ENCODE data around the gene NKAP. TPM values are rescaled to one million over a fixed set of nuclear protein-coding genes. Genes with fewer than 3 reads are reported as not detected.
"Not testable (repeated sequence)": the region's sequence is repeated elsewhere in the genome, so short reads cannot be mapped to it uniquely, and the experiment has no call there.

NKAP gene
- polyA plus RNA-seq, 1 donor: 10.2 TPM

DNA sequence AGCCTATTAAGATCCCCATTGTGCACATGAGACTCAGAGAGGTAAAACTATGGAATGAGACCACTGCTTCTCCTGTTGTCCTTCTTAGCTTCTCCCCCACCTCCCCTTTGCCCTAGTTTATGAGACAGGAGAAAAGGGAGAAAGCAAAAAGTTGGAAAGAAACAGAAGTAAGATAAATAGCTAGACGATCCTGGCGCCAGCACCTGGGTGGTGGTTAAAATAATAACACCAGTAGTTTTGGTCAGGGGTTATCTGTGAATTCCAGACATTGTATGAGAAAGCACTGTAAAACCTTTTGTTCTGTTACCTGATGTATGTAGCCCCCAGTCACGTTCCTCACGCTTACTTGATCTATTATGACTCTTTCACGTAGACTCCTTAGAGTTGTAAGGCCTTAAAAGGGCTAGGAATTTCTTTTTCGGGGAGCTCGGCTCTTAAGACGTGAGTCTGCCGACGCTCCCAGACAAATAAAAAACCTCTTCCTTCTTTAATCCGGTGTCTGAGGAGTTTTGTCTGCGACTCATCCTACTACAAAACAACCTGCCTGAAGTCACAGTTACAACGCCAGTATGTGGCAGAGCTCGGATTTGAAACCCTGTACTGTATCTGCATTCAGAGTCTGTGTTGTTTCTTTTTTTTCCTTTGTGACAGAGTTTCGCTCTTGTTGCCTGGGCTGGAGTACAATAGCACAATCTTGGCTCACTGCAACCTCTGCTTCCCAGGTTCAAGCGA lies 51.4 kb downstream of the NKAP start:
- not testable (repeated sequence) for H3K9me3 ChIP-seq (ENCODE audit: control insufficient read depth, low read depth, low read length); DNase-seq; H3K27ac ChIP-seq (ENCODE audit: low read length); H3K4me1 ChIP-seq (ENCODE audit: control insufficient read depth, insufficient read depth, low read length); H3K36me3 ChIP-seq (ENCODE audit: control insufficient read depth, insufficient read depth, low read length); H3K27me3 ChIP-seq (ENCODE audit: control insufficient read depth, insufficient read depth, low read length); H3K4me3 ChIP-seq (ENCODE audit: low read length)
- WGBS (ENCODE audit: insufficient coverage, low lambda C conversion rate): 30% methylated on average over 2 of the region's 16 CpGs

DNA sequence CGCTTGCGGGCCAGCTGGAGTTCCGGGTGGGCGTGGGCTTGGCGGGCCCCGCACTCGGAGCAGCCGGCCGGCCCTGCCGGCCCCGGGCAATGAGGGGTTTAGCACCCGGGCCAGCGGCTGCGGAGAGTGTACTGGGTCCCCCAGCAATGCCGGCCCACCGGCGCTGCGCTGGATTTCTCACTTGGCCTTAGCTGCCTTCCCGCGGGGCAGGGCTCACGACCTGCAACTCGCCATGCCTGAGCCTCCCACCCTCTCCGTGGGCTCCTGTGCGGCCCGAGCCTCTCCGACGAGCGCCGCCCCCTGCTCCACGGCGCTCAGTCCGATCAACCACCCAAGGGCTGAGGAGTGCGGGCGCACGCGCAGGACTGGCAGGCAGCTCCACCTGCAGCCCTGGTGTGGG lies 52.9 kb downstream of the NKAP start:
- H3K27me3 ChIP-seq (ENCODE audit: control insufficient read depth, insufficient read depth, low read length); H3K4me1 ChIP-seq (ENCODE audit: control insufficient read depth, insufficient read depth, low read length); H3K36me3 ChIP-seq (ENCODE audit: control insufficient read depth, insufficient read depth, low read length); H3K4me3 ChIP-seq (ENCODE audit: low read length); DNase-seq; H3K9me3 ChIP-seq (ENCODE audit: control insufficient read depth, low read depth, low read length); H3K27ac ChIP-seq (ENCODE audit: low read length): not testable (repeated sequence)
- WGBS (ENCODE audit: insufficient coverage, low lambda C conversion rate): no CpG with 5 or more reads among the region's 36 CpGs

DNA sequence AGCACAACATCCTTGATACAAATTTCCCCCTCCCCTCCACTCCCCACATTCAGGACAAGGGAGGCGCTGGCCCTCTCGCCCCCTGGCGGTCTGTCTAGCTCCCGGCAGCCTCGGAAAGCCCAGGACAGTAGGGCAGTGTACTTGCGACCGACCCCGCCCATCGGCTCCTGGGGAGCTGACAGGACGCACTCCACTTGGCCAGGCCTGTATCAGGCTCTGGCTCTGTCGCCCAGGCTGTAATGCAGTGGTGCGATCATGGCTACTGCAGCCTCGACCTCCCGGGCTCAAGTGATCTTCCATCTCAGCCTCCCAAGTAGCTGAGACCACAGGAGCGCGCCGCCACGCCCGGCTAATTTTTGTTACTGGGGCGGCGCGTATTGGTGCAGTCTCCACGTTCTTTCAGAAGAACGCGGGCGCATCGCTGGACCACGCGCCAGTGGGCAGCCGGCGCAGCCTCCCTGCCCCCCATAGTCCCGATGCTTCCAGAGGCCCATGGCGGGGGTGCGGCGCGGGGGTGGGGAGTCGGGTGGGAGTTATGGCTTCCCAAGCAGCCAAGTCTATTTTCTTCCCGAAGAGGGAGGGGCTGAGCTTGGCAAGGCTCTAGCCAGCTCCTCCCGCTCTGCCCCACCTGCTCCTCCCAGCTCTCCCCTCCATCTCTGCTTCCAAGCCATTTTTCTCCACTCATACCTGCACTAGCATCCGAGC lies 55.7 kb downstream of the NKAP start:
- peak; percentile 58 to 69 for DNase-seq
- Histone ChIP-seq H3K4me1 (ENCODE audit: control insufficient read depth, insufficient read depth, low read length) (no peaks in the 10 kb centered on the region), H3K9me3 (ENCODE audit: control insufficient read depth, low read depth, low read length) (no peaks in the 10 kb centered on the region), H3K27ac (ENCODE audit: low read length) (no peak overlapping the region), H3K36me3 (ENCODE audit: control insufficient read depth, insufficient read depth, low read length) (no peaks in the 10 kb centered on the region), H3K4me3 (ENCODE audit: low read length) (peak overlapping the region; percentile 31), H3K27me3 (ENCODE audit: control insufficient read depth, insufficient read depth, low read length) (no peaks in the 10 kb centered on the region)
- no CpG with 5 or more reads among the region's 40 CpGs for WGBS (ENCODE audit: insufficient coverage, low lambda C conversion rate)

DNA sequence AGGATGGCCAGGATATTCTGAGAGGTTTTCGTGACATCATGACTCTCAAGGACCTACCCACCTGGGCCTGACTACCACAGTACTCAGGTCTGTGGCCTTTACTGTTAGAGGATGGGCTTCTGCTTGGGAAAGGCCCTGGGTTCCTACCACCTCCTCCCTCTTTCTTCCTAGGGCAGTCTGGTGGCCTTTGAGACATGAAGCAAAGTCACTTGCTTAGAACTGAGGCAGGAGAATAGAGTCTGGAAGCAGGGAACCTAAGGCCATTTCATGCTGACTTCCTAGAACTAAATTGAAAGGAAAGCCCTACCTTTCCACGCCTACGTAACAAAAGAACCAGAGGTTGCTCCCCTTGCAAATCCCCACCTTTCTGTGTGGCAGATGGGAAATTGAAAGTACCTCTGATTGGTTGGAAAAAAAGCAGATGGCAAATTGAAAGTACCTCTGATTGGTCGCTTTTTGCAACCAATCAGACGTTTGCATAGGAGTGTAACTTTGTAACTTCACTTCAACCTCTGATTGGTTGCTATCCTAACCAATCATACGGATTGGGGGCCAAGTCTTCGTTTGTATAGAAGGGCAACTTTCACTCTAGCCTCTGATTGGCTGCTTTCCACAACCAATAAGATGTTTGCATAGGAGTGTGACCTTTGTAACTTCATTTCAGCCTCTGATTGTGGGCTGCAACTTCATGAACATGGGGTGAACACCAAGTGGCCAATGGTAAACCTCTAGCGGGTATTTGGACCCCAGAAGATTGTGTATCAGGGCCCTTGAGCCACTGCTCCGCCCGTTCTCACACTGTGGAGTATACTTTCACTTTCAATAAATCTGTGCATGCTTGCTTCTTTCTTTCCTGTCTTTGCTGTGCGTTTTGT lies 57.8 kb downstream of the NKAP start:
- no peaks in the 10 kb centered on the region for H3K4me1 ChIP-seq (ENCODE audit: control insufficient read depth, insufficient read depth, low read length)
- H3K36me3 ChIP-seq (ENCODE audit: control insufficient read depth, insufficient read depth, low read length): no peaks in the 10 kb centered on the region
- H3K27me3 ChIP-seq (ENCODE audit: control insufficient read depth, insufficient read depth, low read length): no peaks in the 10 kb centered on the region
- H3K27ac ChIP-seq (ENCODE audit: low read length): no peak overlapping the region
- no peak overlapping the region for H3K4me3 ChIP-seq (ENCODE audit: low read length)
- H3K9me3 ChIP-seq (ENCODE audit: control insufficient read depth, low read depth, low read length): no peaks in the 10 kb centered on the region
- DNase-seq: peak in 1 of 2 donors; percentile 7
- no CpG with 5 or more reads among the region's 11 CpGs for WGBS (ENCODE audit: insufficient coverage, low lambda C conversion rate)

DNA sequence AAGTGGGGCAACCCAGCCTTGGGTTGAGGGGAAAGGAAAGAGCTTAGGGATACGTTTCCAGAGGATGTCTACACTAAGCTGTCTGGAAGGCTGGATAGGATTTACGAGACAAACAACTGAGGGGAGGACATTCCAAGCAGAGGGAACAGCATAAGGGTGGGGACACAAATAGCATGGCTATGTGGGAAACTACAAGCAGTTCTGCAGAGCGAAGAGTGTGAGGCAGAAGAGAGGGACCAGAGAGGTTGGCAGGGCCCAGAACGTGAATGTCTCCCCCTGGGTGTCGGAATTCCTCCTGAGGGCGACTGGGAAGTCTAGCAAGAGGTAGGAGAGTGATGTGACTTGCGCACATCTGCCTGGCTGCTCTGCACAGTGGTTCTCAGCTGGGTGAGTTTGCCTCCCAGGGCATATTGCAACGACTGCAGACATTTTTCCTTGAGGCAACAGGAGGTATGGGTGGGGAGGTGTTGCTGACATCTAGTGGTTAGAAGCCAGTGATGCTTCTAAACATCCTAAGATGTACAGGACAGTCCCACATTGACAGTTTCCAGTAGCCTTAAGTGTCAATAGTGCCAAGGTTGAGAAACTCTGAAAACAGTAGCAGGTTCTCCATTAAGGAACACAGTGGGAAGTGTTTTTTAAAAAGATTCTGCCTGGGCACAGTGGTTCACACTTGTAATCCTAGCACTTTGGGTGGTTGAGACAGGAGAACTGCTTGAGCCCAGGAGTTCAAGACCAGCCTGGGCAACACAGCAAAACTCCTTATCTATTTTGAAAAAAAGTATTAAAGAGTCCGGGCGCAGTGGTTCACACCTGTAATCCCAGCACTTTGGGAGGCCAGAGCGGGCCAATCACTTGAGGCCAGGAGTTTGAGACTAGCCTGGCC lies 62.8 kb downstream of the NKAP start:
- Histone ChIP-seq H3K4me3 (ENCODE audit: low read length) (no peak overlapping the region), H3K9me3 (ENCODE audit: control insufficient read depth, low read depth, low read length) (no peaks in the 10 kb centered on the region), H3K4me1 (ENCODE audit: control insufficient read depth, insufficient read depth, low read length) (no peaks in the 10 kb centered on the region), H3K27me3 (ENCODE audit: control insufficient read depth, insufficient read depth, low read length) (no peaks in the 10 kb centered on the region), H3K36me3 (ENCODE audit: control insufficient read depth, insufficient read depth, low read length) (peaks cover 2% of the 10 kb centered on the region), H3K27ac (ENCODE audit: low read length) (no peak overlapping the region)
- DNase-seq: peak; percentile 28 to 44
- WGBS (ENCODE audit: insufficient coverage, low lambda C conversion rate): 100% methylated on average over 1 of the region's 11 CpGs

DNA sequence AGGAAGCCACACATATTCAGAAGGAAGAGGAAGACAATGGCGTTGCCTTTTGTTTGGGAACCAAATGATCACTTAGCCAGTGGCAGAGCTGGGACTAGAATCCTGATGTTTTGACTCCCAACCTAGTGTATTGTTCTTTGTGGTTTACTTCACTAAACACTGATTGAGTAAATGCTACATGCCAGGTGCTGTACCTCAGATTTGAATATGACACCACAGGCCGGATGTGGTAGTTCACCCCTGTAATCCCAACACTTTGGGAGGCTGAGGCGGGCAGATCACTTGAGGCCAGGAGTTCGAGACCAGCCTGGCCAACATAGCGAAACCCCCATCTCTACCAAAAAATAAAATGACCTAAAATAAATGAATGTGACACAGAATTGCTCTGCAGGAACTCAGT lies 63.5 kb downstream of the NKAP start:
- DNase-seq: no peak
- WGBS (ENCODE audit: insufficient coverage, low lambda C conversion rate): no CpG with 5 or more reads among the region's 5 CpGs
- Histone ChIP-seq H3K36me3 (ENCODE audit: control insufficient read depth, insufficient read depth, low read length) (peaks cover 7% of the 10 kb centered on the region), H3K27ac (ENCODE audit: low read length) (no peak overlapping the region), H3K4me1 (ENCODE audit: control insufficient read depth, insufficient read depth, low read length) (no peaks in the 10 kb centered on the region), H3K4me3 (ENCODE audit: low read length) (no peak overlapping the region), H3K27me3 (ENCODE audit: control insufficient read depth, insufficient read depth, low read length) (no peaks in the 10 kb centered on the region), H3K9me3 (ENCODE audit: control insufficient read depth, low read depth, low read length) (no peaks in the 10 kb centered on the region)

DNA sequence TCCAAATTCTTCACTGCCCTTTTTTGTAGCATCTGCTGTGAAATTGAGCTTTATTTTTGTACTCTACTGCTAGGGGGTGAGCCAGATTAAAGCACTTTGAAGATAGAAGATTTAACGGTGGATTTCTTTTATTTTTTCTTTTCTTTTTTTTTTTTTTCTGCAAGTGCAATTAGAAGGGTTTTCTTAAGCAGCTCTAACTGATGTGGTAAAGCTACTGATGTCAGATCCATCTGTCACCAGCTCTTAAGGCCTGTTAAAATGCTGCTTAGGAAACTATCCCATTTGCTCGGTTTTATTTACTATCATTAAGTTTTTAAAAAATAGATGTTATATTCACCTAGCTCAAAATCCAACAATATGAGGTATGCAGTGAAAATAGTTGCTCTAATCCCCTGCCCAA lies 64.8 kb downstream of the NKAP start:
- DNase-seq: no peak
- peaks cover 7% of the 10 kb centered on the region for H3K36me3 ChIP-seq (ENCODE audit: control insufficient read depth, insufficient read depth, low read length)
- no peaks in the 10 kb centered on the region for H3K27me3 ChIP-seq (ENCODE audit: control insufficient read depth, insufficient read depth, low read length)
- H3K4me1 ChIP-seq (ENCODE audit: control insufficient read depth, insufficient read depth, low read length): no peaks in the 10 kb centered on the region
- H3K27ac ChIP-seq (ENCODE audit: low read length): no peak overlapping the region
- H3K9me3 ChIP-seq (ENCODE audit: control insufficient read depth, low read depth, low read length): no peaks in the 10 kb centered on the region
- H3K4me3 ChIP-seq (ENCODE audit: low read length): no peak overlapping the region
- 67% methylated on average over 1 of the region's 2 CpGs for WGBS (ENCODE audit: insufficient coverage, low lambda C conversion rate)

DNA sequence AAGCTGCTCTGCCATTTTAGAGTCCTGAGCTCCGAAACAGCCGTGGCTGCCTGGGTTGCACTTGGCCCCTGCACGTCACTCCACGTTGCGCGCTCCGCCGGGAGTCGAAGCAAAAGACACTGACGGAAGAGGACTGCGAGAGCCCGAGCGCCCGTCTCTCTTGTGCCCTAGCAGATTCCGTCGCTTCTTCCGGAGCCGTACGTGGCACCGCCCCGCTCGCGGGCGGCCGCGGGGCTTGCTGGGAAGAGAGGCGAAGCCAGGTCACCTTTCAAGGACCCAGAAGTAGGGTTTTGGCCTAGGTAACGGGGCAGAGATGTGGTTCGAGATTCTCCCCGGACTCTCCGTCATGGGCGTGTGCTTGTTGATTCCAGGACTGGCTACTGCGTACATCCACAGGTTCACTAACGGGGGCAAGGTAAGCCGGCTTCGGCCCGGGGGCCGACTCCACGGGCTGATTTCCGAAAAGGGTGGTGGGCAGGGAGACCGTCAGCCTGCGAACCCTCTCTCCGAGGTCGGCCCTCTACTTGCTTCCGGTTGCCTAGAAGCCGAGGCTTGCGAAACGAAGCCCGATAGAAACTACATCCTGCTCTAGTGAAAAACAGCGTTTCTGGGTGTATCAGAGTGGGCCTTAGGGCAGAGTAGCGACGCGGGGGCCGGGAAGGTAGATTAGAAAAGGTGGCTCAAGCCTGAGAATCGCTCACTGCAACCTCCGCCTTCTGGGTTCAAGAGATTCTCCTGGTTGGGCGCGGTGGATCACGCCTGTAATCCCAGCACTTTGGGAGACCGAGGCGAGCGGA lies 71.8 kb downstream of the NKAP start, which contains the start of the genes NDUFA1 and RNF113A:
Gene NDUFA1 (plus strand): TSS at position 234 of the 797 bp plus-strand sequence. CDS start 80 bp downstream, at position 314.
Gene RNF113A (minus strand): TSS at position 135 of the 797 bp plus-strand sequence. CDS start 120 bp downstream, at position 15.
- H3K27me3 ChIP-seq (ENCODE audit: control insufficient read depth, insufficient read depth, low read length): no peaks in the 10 kb centered on the region
- H3K27ac ChIP-seq (ENCODE audit: low read length): peak within 1 kb of the TSS; percentile 95
- no CpG with 5 or more reads among the region's 62 CpGs for WGBS (ENCODE audit: insufficient coverage, low lambda C conversion rate)
- peak within 1 kb of the TSS; percentile 85 for H3K4me3 ChIP-seq (ENCODE audit: low read length)
- H3K36me3 ChIP-seq (ENCODE audit: control insufficient read depth, insufficient read depth, low read length): peaks cover 5% of the 10 kb centered on the region
- no peaks in the 10 kb centered on the region for H3K9me3 ChIP-seq (ENCODE audit: control insufficient read depth, low read depth, low read length)
- peak; percentile 88 to 92 for DNase-seq
- peaks cover 2% of the 10 kb centered on the region for H3K4me1 ChIP-seq (ENCODE audit: control insufficient read depth, insufficient read depth, low read length)

DNA sequence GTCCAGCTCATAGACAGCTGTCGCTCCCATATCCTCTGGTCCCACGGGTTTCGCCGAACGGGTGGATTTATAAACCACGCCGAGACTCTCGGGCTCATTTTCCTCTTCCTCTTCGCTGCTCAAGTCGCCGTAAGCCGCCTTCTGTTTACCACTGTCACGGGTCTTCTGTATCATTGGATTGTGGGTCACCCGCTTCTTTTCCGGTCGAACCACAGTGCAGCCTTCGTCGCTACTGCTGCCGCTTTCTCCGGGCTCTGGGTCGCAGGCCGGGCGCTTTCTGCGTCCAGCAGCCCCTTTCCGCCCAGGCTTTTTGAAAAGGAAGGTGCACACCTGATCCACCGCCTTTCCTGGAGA lies 72.3 kb downstream of the NKAP start:
- no peak for DNase-seq
- Histone ChIP-seq H3K36me3 (ENCODE audit: control insufficient read depth, insufficient read depth, low read length) (peaks cover 5% of the 10 kb centered on the region), H3K4me1 (ENCODE audit: control insufficient read depth, insufficient read depth, low read length) (peaks cover 2% of the 10 kb centered on the region), H3K27me3 (ENCODE audit: control insufficient read depth, insufficient read depth, low read length) (no peaks in the 10 kb centered on the region), H3K4me3 (ENCODE audit: low read length) (peak overlapping the region; percentile 85), H3K9me3 (ENCODE audit: control insufficient read depth, low read depth, low read length) (no peaks in the 10 kb centered on the region), H3K27ac (ENCODE audit: low read length) (peak overlapping the region; percentile 95)
- WGBS (ENCODE audit: insufficient coverage, low lambda C conversion rate): no CpG with 5 or more reads among the region's 26 CpGs

All from large intestine (tissue), 3 donors.